ENCODE data around the gene TXNRD2.

- TF ChIP-seq CTCF (IDR thresholded peaks at IDR 0.05) (no peak), POLR2A (IDR thresholded peaks at IDR 0.05) (no peak), POLR2AphosphoS5 (IDR thresholded peaks at IDR 0.05) (no peak), EP300 (IDR thresholded peaks at IDR 0.05; ENCODE audit: low read depth) (no peak)
Observed at GRCh38 chr22:19981961-19982920, 40.6 kb upstream of the TXNRD2 start.
